Fibroblast of villous mesenchyme (primary cell): ENCODE data around the gene LRRC25. TPM values are rescaled to one million over a fixed set of nuclear protein-coding genes. Genes with fewer than 3 reads are reported as not detected.

ENCODE experiments used
- DNase-seq: peaks from one replicate; pipeline ENCODE4 v3.0.0-alpha.2; 2010; ENCODE audit warnings: low read depth
- H3K4me3 ChIP-seq: 2 replicates; pipeline ENCODE4 v1.5.1; 2011; ENCODE audit warnings: low read depth, mild to moderate bottlenecking, low read length
- total RNA-seq: library from RNA; depleted of rRNA; stranded (reverse); fragments of >200 nt; gene quantifications from 2 replicates; pipeline ENCODE4 v1.2.3, GENCODE V29; 2012
- TF ChIP-seq, protein P1 (sequence below): IDR thresholded peaks from 2 replicates; pipeline ENCODE4 v1.5.1; 2012; ENCODE audit warnings: low read depth, mild to moderate bottlenecking, low read length; ENCODE audit not compliant: insufficient read depth

LRRC25 gene
- total RNA-seq, 1 donor: under 0.01 TPM

DNA sequence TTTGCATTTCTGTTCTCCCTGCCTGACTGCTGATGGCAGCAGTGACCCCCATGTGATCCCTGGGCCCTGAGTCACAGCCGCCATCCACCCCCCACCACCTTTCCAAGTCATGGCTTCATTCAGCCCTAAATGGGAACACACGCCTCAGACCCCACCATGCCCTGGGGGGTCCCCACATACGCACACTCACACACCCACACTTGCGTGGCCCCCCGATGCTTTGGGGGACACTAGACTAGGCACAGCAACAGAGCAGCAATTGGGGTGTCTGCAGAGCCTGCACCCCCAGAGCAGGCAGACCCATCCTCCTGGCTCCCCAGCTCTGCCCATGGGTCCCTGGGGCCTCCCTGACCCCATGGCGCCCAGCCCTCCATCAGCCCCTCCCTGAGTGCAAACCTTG is 46.0 kb upstream of the LRRC25 start:
- no peak overlapping the region for H3K4me3 ChIP-seq
- DNase-seq: no peak
- TF ChIP-seq, protein P1, sequence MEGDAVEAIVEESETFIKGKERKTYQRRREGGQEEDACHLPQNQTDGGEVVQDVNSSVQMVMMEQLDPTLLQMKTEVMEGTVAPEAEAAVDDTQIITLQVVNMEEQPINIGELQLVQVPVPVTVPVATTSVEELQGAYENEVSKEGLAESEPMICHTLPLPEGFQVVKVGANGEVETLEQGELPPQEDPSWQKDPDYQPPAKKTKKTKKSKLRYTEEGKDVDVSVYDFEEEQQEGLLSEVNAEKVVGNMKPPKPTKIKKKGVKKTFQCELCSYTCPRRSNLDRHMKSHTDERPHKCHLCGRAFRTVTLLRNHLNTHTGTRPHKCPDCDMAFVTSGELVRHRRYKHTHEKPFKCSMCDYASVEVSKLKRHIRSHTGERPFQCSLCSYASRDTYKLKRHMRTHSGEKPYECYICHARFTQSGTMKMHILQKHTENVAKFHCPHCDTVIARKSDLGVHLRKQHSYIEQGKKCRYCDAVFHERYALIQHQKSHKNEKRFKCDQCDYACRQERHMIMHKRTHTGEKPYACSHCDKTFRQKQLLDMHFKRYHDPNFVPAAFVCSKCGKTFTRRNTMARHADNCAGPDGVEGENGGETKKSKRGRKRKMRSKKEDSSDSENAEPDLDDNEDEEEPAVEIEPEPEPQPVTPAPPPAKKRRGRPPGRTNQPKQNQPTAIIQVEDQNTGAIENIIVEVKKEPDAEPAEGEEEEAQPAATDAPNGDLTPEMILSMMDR: no peak

GRCh38 chr19:18442941-18443340 is 45.5 kb upstream of the LRRC25 start:
- TF ChIP-seq, protein P1: no peak
- DNase-seq: no peak

DNA sequence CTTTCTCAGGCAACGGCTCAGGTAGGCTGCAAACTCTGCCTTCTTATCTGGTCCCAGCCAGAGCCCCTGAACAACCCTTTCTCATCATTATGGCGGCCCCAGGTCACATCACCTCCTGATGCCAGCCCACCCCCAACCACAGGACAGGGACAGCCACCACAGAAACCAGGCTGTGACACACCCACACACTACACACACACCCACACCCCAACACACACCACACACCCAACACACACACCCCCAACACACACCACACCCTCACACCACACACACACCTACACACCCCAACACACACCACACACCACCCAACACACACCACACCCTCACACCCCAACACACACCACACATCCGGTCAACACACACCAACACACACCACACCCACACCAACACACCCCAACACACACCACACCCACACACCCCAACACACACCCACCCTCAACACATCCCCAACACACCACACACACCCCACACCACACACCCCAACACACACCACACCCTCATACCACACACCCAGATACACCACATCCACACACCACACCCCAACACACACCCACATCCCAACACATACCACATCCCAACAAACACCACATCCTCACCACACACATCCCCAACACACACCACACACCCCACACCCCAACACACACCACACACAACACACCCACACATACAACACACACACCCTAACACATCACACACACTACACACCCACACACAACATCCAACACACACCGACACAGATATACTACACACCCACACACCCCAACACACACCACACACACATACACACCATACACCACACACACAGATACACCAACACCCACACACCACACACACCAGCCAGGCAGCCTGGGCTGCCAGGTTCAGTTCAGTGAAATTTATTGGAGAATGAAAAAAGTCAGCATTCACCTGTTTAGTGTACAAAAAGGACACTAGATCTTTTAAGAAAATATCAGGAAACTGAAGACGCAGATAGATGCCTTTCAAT is 44.7 kb upstream of the LRRC25 start:
- DNase-seq: no peak
- no peak overlapping the region for H3K4me3 ChIP-seq
- TF ChIP-seq, protein P1: no peak

More at GRCh38 chr19:18442941-18443340, 45.5 kb upstream of the LRRC25 start:
- no peak overlapping the region for H3K4me3 ChIP-seq

GRCh38 chr19:18440936-18441803 is 43.7 kb upstream of the LRRC25 start:
- H3K4me3 ChIP-seq: no peak overlapping the region
- DNase-seq: no peak
- TF ChIP-seq, protein P1: no peak

- TF ChIP-seq, protein P1: peak; percentile 39
- DNase-seq: no peak
Observed at GRCh38 chr19:18440415-18440877, 43.0 kb upstream of the LRRC25 start.

DNA sequence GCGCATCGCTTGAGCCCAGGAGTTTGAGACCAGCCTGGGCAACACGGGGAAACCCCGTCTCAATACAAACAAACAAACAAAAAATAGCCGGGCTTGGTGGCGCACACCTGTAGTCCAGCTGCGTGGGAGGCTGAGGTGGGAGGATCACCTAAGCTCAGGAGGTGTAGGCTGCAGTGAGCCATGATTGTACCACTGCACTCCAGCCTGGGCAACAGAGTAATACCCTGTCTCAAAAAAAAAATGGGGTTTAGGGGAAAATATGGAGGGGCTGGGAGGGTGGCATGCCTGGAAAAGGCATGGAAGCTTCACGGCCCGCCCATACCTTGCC is 42.5 kb upstream of the LRRC25 start:
- DNase-seq: no peak
- H3K4me3 ChIP-seq: no peak overlapping the region
- TF ChIP-seq, protein P1: no peak

More at GRCh38 chr19:18440415-18440877, 43.0 kb upstream of the LRRC25 start:
- no peak overlapping the region for H3K4me3 ChIP-seq
